NB4 (cell line): ENCODE measurements around the gene SLC22A13.

Experiments used
- CTCF ChIP-seq: IDR thresholded peaks from one replicate; pipeline ENCODE4 v1.5.1; 2012; ENCODE audit warnings: low read depth, low read length
- MAX ChIP-seq: IDR thresholded peaks from 2 replicates; pipeline ENCODE4 v1.6.1; 2011; ENCODE audit warnings: low read depth, low read length
- MYC ChIP-seq: IDR thresholded peaks from 2 replicates; pipeline ENCODE4 v1.6.1; 2011; ENCODE audit warnings: low read depth, low read length
- POLR2A ChIP-seq: IDR thresholded peaks from 2 replicates; pipeline ENCODE4 v1.6.1; 2011; ENCODE audit warnings: mild to moderate bottlenecking; ENCODE audit not compliant: insufficient read length; ENCODE audit errors: extremely low read depth

DNA sequence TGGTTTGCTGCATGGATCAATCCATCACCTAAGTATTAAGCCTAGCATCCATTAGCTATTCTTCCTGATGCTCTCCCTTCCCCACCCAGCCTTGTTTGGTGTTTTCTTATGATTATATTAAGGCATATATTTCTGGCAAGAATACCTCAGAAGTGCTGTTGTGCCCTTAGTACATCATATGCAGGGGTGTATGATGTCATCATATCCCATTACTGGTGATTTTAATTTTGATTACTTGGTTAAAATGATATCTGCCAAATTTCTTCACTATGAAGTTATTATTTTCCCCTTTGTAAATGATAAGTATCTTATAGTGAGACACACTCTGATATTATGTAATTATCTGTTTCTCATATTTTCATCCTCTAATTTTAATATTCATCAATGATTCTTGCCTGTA, 31.9 kb downstream of the SLC22A13 start:
- TF ChIP-seq CTCF: no peak
- no peak for TF ChIP-seq POLR2A
- TF ChIP-seq MAX: no peak
- no peak for TF ChIP-seq MYC
